NCI-H1930 (cell line): ENCODE measurements around the gene FOXN3.

ENCODE experiments used
- DNase-seq, 2 experiments: peaks; one replicate each; lab custom pipeline; 2025; lab: John Stamatoyannopoulos, UW

The FOXN3 gene

GRCh38 chr14:89331398-89331797 is 85.6 kb downstream of the FOXN3 start:
- no peak for DNase-seq

- DNase-seq: no peak
Measured at GRCh38 chr14:89330236-89331002, 86.6 kb downstream of the FOXN3 start.

- DNase-seq: no peak
Measured at GRCh38 chr14:89327771-89328212, 89.2 kb downstream of the FOXN3 start.

- no peak for DNase-seq
Measured at GRCh38 chr14:89325959-89326358, 91.1 kb downstream of the FOXN3 start.

GRCh38 chr14:89325299-89325883 is 91.6 kb downstream of the FOXN3 start:
- no peak for DNase-seq

GRCh38 chr14:89324501-89325298 is 92.3 kb downstream of the FOXN3 start:
- no peak for DNase-seq

GRCh38 chr14:89320381-89321000 is 96.5 kb downstream of the FOXN3 start:
- no peak for DNase-seq

GRCh38 chr14:89319687-89320086 is 97.3 kb downstream of the FOXN3 start:
- no peak for DNase-seq

GRCh38 chr14:89317051-89317691 is 99.9 kb downstream of the FOXN3 start:
- no peak for DNase-seq

GRCh38 chr14:89315493-89316470 is 101.3 kb downstream of the FOXN3 start:
- no peak for DNase-seq

GRCh38 chr14:89314274-89314673 is 102.8 kb downstream of the FOXN3 start:
- DNase-seq: no peak

GRCh38 chr14:89312932-89313331 is 104.1 kb downstream of the FOXN3 start:
- DNase-seq: no peak

- DNase-seq: no peak
Measured at GRCh38 chr14:89310211-89310610, 106.8 kb downstream of the FOXN3 start.

- DNase-seq: no peak
Measured at GRCh38 chr14:89309670-89310177, 107.3 kb downstream of the FOXN3 start.

GRCh38 chr14:89308232-89308959 is 108.6 kb downstream of the FOXN3 start:
- DNase-seq: no peak

GRCh38 chr14:89307409-89307808 is 109.6 kb downstream of the FOXN3 start:
- no peak for DNase-seq

- DNase-seq: no peak
Measured at GRCh38 chr14:89304972-89305703, 111.9 kb downstream of the FOXN3 start.

- no peak for DNase-seq
Measured at GRCh38 chr14:89304561-89304960, 112.5 kb downstream of the FOXN3 start.
